GM19193 (cell line): ENCODE results near the gene ADCY7.

Experiments used
- POLR2A ChIP-seq: IDR thresholded peaks from 4 replicates; pipeline ENCODE4 v1.6.1; 2011; ENCODE audit not compliant: insufficient read depth, insufficient read length; ENCODE audit errors: extremely low read depth

Gene ADCY7

GRCh38 chr16:50293994-50294855 is 27.9 kb downstream of the ADCY7 start:
- no peak for TF ChIP-seq POLR2A

GRCh38 chr16:50294955-50295354 is 28.6 kb downstream of the ADCY7 start:
- TF ChIP-seq POLR2A: no peak

- TF ChIP-seq POLR2A: no peak
These were observed 29.3 kb downstream of the ADCY7 start for GRCh38 chr16:50295541-50296132.

DNA sequence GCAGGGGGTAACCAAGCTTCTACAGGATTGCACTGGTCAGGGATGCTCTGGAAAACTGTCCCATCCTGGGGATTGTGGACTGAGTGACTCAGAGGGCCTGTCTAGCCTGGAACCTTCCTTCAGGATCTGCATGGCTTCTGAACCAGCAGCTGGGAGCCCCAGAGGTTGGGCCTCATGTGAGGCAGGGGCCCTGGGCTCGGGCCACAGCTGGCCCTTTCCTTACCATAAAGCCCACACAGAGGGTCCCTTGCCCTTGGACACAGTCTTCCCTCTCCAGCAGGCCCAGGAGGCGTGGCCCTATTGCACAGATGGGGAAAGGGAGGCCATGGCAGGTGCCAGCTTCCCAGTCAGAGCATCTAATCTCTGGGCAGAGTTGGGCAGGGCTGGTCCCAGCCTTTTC is 30.5 kb downstream of the ADCY7 start:
- TF ChIP-seq POLR2A: no peak

- no peak for TF ChIP-seq POLR2A
These were observed 31.1 kb downstream of the ADCY7 start for GRCh38 chr16:50297301-50298074.

GRCh38 chr16:50298075-50298460 is 31.7 kb downstream of the ADCY7 start:
- TF ChIP-seq POLR2A: no peak

DNA sequence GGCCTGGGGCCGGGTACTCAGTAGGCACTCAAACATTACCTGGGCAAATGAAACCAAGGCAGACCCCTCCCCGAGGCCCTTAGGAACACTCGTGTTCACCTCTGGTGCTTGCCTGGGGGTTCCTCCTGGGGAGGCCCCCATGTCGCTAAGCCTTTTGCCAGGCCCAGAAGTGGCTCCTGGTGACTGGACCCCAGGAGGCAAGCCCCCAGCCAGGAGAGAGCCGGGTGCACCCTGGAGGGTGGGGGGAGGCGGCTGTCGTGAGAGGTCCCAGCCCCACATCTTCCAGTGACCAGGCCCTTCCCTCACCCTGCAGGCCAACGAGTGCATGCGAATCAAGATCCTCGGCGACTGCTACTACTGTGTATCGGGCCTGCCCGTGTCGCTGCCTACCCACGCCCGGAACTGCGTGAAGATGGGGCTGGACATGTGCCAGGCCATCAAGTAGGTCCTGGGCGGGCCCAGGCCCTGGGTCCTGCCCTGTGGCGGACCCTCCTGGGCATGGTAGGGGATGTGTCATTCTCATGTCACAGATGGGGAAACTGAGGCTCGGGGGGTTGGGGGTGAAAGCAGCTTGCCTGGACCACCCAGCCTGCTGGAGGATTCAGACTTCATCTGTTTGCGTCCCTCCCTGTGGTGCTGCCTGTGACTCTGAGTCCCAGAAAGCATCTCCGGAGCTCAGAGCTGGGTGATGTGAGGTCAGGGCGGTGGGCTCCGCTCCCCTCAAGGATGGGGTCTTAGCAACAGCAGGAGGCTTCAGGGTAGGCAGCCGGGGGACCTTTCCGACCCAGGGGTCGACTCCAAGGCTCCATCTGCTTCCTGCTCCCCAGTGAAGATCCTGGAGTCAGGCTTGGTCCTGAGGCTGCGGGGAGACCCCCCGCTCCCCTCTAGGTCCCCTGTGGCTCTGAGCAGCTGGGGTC is 32.5 kb downstream of the ADCY7 start:
- no peak for TF ChIP-seq POLR2A

GRCh38 chr16:50299508-50300105 is 33.3 kb downstream of the ADCY7 start:
- TF ChIP-seq POLR2A: no peak

DNA sequence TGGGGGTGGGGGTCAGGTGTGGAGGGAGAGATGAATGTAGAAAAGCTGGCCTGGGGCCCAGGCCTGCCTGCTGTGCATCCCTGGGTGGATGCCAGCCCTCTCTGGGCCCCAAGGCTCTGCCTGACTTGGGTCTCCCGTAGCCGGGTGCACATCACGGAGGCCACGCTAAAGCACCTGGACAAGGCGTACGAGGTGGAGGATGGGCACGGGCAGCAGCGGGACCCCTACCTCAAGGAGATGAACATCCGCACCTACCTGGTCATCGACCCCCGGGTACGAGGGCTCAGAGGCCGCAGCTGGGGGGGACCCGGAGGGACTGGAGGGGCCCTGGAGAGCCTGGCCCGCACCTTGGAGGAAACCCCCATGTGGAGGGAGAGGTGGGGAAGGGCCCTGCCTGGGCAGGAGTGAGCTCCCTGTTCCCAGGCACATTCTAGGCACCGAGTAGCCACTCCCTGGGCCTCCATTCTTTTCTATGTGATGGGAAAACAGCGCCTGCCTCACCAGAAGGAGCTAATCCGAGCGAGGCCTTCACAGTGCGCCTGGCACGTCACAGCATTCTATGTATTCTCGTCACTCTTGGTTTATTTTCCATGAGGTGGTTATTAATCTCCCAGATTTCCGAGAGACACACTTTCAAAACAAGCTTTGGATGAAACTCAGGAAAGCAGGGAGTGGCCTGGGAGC is 34.7 kb downstream of the ADCY7 start:
- no peak for TF ChIP-seq POLR2A

DNA sequence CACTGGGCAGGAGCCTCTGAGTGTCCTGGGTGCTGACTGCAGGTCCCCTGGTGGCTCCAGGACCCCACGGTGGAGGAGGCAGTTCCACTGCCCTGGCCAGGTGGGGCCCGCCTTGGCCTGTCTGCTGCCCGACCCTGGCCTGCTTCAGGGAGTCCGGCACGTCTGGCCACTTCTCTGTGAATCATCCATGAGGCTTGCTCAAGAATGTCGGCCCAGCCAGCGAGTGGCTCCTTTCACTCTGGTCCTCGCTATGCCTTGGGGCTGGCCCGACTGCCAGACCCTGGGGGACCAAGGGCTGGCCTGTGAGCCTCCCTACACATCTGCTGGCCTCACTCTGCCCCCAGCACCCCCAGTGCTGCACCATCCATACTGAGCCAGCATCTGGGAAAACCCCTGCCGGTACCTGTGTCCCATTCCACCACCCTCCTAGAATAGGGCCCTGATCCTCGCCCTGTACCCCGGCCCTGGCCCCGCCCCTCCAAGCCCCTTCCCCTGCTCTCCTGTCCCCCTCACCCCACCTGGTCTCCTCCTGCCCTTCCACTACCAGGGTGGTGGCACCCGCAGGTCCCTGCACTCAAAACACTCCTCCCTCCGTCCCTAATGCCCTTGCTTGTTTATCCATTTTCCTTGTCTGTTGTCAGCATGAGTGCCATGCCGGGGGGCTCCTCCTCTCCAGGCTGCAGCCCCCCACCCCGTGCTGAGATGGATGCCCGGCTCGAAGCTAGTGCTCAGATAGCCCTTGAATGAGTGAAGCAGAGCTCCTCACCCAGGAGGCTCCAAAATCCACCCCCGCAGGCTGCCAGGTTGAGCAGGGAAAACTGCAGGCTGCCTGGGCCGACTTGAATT is 35.5 kb downstream of the ADCY7 start:
- no peak for TF ChIP-seq POLR2A

GRCh38 chr16:50302472-50303005 is 36.2 kb downstream of the ADCY7 start:
- TF ChIP-seq POLR2A: no peak

DNA sequence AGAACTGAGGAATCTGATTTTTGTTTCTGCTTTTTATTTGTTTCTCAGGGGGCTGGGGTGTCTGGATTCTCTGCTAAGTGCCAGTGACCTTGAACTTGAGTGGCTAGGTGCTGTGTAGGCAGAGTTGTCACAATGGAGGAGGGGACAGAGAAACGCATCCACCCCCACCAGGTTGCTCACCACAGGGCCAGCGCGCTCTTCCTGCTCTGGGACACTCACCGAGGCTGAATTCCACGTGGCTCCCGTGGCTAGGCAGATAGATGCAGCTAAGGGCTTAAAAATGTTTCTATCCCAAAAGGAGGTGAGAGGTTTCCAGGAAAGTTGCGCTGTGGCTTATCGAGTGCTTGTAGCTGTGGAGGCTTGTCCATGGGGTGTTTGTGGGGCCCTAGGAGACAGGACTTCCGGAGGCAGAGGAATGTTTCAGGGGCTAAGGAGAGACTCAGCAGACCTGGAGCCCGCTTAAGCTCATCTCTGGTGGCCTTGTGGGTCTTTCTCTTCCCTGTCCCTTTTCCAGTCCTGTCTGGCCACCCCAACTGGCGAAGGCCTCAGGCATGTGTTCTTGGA is 36.8 kb downstream of the ADCY7 start:
- no peak for TF ChIP-seq POLR2A
